Esophagus muscularis mucosa (tissue), 4 donors: ENCODE results near the gene ATP4B.

Experiments used
- CTCF ChIP-seq, 3 experiments: fragments of 200-600 bp in 2 of 3; fragments of 450-650 bp in 1 of 3; sonication (generic) in 2 of 3; IDR thresholded peaks; one replicate each; pipeline ENCODE4 v1.5.1; 2017 to 2019; ENCODE audit warnings: antibody characterized with exemption in 3 of 3, mild to moderate bottlenecking in 2 of 3, moderate library complexity in 1 of 3
- EP300 ChIP-seq: sonication (generic); formaldehyde crosslinking; IDR thresholded peaks from one replicate; pipeline ENCODE4 v1.6.1; 2017; ENCODE audit warnings: antibody characterized with exemption
- POLR2A ChIP-seq: fragments of 450-650 bp; IDR thresholded peaks from one replicate; pipeline ENCODE4 v1.6.1; 2017; ENCODE audit warnings: antibody characterized with exemption, moderate library complexity, mild to moderate bottlenecking, low read depth
- POLR2AphosphoS5 ChIP-seq, 2 donors: sonication (generic); formaldehyde crosslinking; IDR thresholded peaks; one replicate each; pipeline ENCODE4 v1.6.1; 2017; ENCODE audit warnings: antibody characterized with exemption in 2 of 2

GRCh38 chr13:113646376-113646775 lies 11.6 kb downstream of the ATP4B start:
- no peak for TF ChIP-seq EP300
- no peak for TF ChIP-seq CTCF (IDR thresholded peaks at IDR 0.05)
- TF ChIP-seq POLR2A, result no peak
- no peak for TF ChIP-seq POLR2AphosphoS5 (IDR thresholded peaks at IDR 0.05)
